ENCODE data around the gene FMN1.

- TF ChIP-seq BHLHE40 (IDR thresholded peaks at IDR 0.05; ENCODE audit: borderline replicate concordance in 1 of 2, low read depth in 2 of 2, low read length in 1 of 2) (no peak), CTCF (IDR thresholded peaks at IDR 0.05 in 2 of 3, conservative IDR thresholded peaks at IDR 0.05 in 1 of 3; ENCODE audit: control insufficient read depth in 2 of 3, extremely low read depth in 1 of 3, insufficient read depth in 1 of 3, low read depth in 3 of 3, low read length in 3 of 3) (no peak), EP300 (IDR thresholded peaks at IDR 0.05; ENCODE audit: borderline replicate concordance in 1 of 2, control insufficient read depth in 1 of 2, low read depth in 2 of 2, low read length in 2 of 2) (no peak), RFX5 (IDR thresholded peaks at IDR 0.05; ENCODE audit: low read depth, low read length) (no peak)
These were observed 78.3 kb downstream of the FMN1 start for GRCh38 chr15:33116198-33116597.

All from GM12878 (cell line).